H9 (cell line): ENCODE data around the gene MMRN2. TPM values are rescaled to one million over a fixed set of nuclear protein-coding genes. Genes with fewer than 3 reads are reported as not detected.

Experiments used
- DNase-seq: peaks from one replicate; pipeline ENCODE4 v3.0.0-alpha.2; 2017
- H2AFZ ChIP-seq: one replicate; pipeline ENCODE4 v1.6.1; 2013; ENCODE audit warnings: mild to moderate bottlenecking, low read length, control low read depth, moderate library complexity
- H2AK5ac ChIP-seq: 2 replicates; pipeline ENCODE4 v1.6.1; 2013; ENCODE audit warnings: low read length, control low read depth, mixed read lengths; ENCODE audit not compliant: insufficient read length
- H2BK120ac ChIP-seq: one replicate; pipeline ENCODE4 v1.6.1; 2013; ENCODE audit warnings: low read depth, mild to moderate bottlenecking, low read length, control low read depth, inconsistent platforms; ENCODE audit not compliant: poor library complexity, severe bottlenecking
- H2BK12ac ChIP-seq: 2 replicates; pipeline ENCODE4 v1.6.1; 2013; ENCODE audit warnings: low read length, control low read depth, mixed read lengths, low read depth; ENCODE audit not compliant: insufficient read length
- H2BK15ac ChIP-seq: 2 replicates; pipeline ENCODE4 v1.6.1; 2013; ENCODE audit warnings: low read depth, low read length, control low read depth
- H2BK20ac ChIP-seq: one replicate; pipeline ENCODE4 v1.6.1; 2013; ENCODE audit warnings: low read depth, mild to moderate bottlenecking, low read length, control low read depth, inconsistent platforms; ENCODE audit not compliant: poor library complexity, severe bottlenecking
- H2BK5ac ChIP-seq: 2 replicates; pipeline ENCODE4 v1.6.1; 2013; ENCODE audit warnings: low read length, control low read depth, mixed read lengths; ENCODE audit not compliant: insufficient read length
- H3K14ac ChIP-seq: 2 replicates; pipeline ENCODE4 v1.6.1; 2013; ENCODE audit warnings: low read length, control low read depth; ENCODE audit not compliant: insufficient read depth
- H3K18ac ChIP-seq: 2 replicates; pipeline ENCODE4 v1.6.1; 2013; ENCODE audit warnings: low read depth, mild to moderate bottlenecking, mixed read lengths, low read length, control low read depth; ENCODE audit not compliant: insufficient read length
- H3K23ac ChIP-seq: 2 replicates; pipeline ENCODE4 v1.6.1; 2013; ENCODE audit warnings: low read length, control low read depth, mixed read lengths, low read depth; ENCODE audit not compliant: insufficient read length
- H3K23me2 ChIP-seq: 2 replicates; pipeline ENCODE4 v1.6.1; 2013; ENCODE audit warnings: low read depth, mild to moderate bottlenecking, mixed read lengths, low read length, control low read depth; ENCODE audit not compliant: insufficient read length, poor library complexity, severe bottlenecking
- H3K27ac ChIP-seq: 2 replicates; pipeline ENCODE4 v1.5.1; 2013; ENCODE audit warnings: low read length, control low read depth, mixed read lengths, low read depth; ENCODE audit not compliant: insufficient read length
- H3K27me3 ChIP-seq: 2 replicates; pipeline ENCODE4 v1.6.1; 2013; ENCODE audit warnings: low read length, control low read depth, inconsistent platforms; ENCODE audit not compliant: insufficient read depth
- H3K4ac ChIP-seq: 2 replicates; pipeline ENCODE4 v1.6.1; 2013; ENCODE audit warnings: low read depth, mild to moderate bottlenecking, control low read depth, inconsistent platforms, low read length, moderate library complexity
- H3K4me1 ChIP-seq: 2 replicates; pipeline ENCODE4 v1.6.1; 2013; ENCODE audit warnings: low read length, control low read depth, inconsistent platforms; ENCODE audit not compliant: insufficient read depth
- H3K4me2 ChIP-seq: 2 replicates; pipeline ENCODE4 v1.6.1; 2013; ENCODE audit warnings: low read length, control low read depth, mixed read lengths; ENCODE audit not compliant: insufficient read length, insufficient read depth
- H3K56ac ChIP-seq: 2 replicates; pipeline ENCODE4 v1.6.1; 2013; ENCODE audit warnings: low read depth, mild to moderate bottlenecking, mixed read lengths, low read length, control low read depth; ENCODE audit not compliant: insufficient read length
- H3K79me1 ChIP-seq: 2 replicates; pipeline ENCODE4 v1.6.1; 2013; ENCODE audit warnings: low read depth, mild to moderate bottlenecking, moderate library complexity, low read length, control low read depth, inconsistent platforms; ENCODE audit not compliant: insufficient read depth, poor library complexity, severe bottlenecking
- H3K79me2 ChIP-seq: 2 replicates; pipeline ENCODE4 v1.6.1; 2013; ENCODE audit warnings: low read length, control low read depth, inconsistent platforms; ENCODE audit not compliant: insufficient read depth
- H3K9ac ChIP-seq: 2 replicates; pipeline ENCODE4 v1.6.1; 2013; ENCODE audit warnings: low read length, control low read depth, mixed read lengths; ENCODE audit not compliant: insufficient read length; ENCODE audit errors: extremely low read depth
- H3K9me3 ChIP-seq: one replicate; pipeline ENCODE4 v1.6.1; 2013; ENCODE audit warnings: low read depth, low read length, inconsistent platforms; ENCODE audit not compliant: control insufficient read depth
- H3T11ph ChIP-seq: one replicate; pipeline ENCODE4 v1.6.1; 2013; ENCODE audit warnings: mild to moderate bottlenecking, low read length, control low read depth, inconsistent platforms
- H4K20me1 ChIP-seq: one replicate; pipeline ENCODE4 v1.6.1; 2013; ENCODE audit not compliant: control insufficient read depth, insufficient read length, insufficient read depth
- H4K5ac ChIP-seq: 2 replicates; pipeline ENCODE4 v1.6.1; 2013; ENCODE audit warnings: low read depth, mild to moderate bottlenecking, mixed read lengths, low read length, control low read depth; ENCODE audit not compliant: insufficient read length
- H4K8ac ChIP-seq: replicated peaks from 2 replicates; pipeline ENCODE4 v1.6.1; 2013; ENCODE audit warnings: low read length, control low read depth, mixed read lengths, low read depth; ENCODE audit not compliant: insufficient read length
- H4K91ac ChIP-seq: 2 replicates; pipeline ENCODE4 v1.6.1; 2013; ENCODE audit warnings: low read depth, mild to moderate bottlenecking, moderate library complexity, mixed read lengths, low read length, control low read depth; ENCODE audit not compliant: insufficient read length
- H3K27ac Mint-ChIP-seq, 3 experiments: 2 replicates in 2 of 3; 3 replicates in 1 of 3; pipeline ENCODE4 v1.8.0; 2020 to 2021; ENCODE audit warnings: mixed read lengths in 3 of 3, mild to moderate bottlenecking in 1 of 3, moderate library complexity in 1 of 3
- H3K27me3 Mint-ChIP-seq: 2 replicates; pipeline ENCODE4 v1.8.0; 2021; ENCODE audit warnings: low read depth, mild to moderate bottlenecking, moderate library complexity, mixed read lengths
- H3K36me3 Mint-ChIP-seq, 3 experiments: 2 replicates in 2 of 3; 3 replicates in 1 of 3; pipeline ENCODE4 v1.8.0; 2020 to 2021; ENCODE audit warnings: low read depth in 3 of 3, mixed read lengths in 3 of 3; ENCODE audit not compliant: insufficient read depth in 1 of 3
- H3K4me1 Mint-ChIP-seq, 2 experiments: 2 replicates each; pipeline ENCODE4 v1.8.0; 2020; ENCODE audit warnings: mixed read lengths in 2 of 2
- H3K4me3 Mint-ChIP-seq, 2 experiments: 2 replicates in 1 of 2; 3 replicates in 1 of 2; pipeline ENCODE4 v1.8.0; 2020 to 2021; ENCODE audit warnings: mild to moderate bottlenecking in 2 of 2, mixed read lengths in 2 of 2, moderate library complexity in 1 of 2
- H3K9me3 Mint-ChIP-seq, 2 experiments: 2 replicates in 1 of 2; 3 replicates in 1 of 2; pipeline ENCODE4 v1.8.0; 2020; ENCODE audit warnings: mild to moderate bottlenecking in 2 of 2, mixed read lengths in 2 of 2, moderate library complexity in 1 of 2
- CTCF ChIP-seq: fragments of 200-600 bp; sonication (generic); conservative IDR thresholded peaks from 3 replicates; pipeline ENCODE4 v1.8.0; 2021; ENCODE audit warnings: antibody characterized with exemption, mild to moderate bottlenecking
- WGBS: extraction: QIAGEN DNeasy Blood & Tissue Kit; methylation state at CpG from one replicate; pipeline ENCODE4 v1.1.7; 2013; ENCODE audit warnings: missing lambda C conversion rate, low lambda C conversion rate, mixed read lengths; ENCODE audit not compliant: insufficient read length; ENCODE audit errors: extremely low coverage; 5-methylcytosine and 5-hydroxymethylcytosine counted together
- total RNA-seq: library from RNA; stranded (reverse); gene quantifications from 2 replicates; pipeline ENCODE4 v1.2.1, GENCODE V29; 2021

Gene MMRN2
- total RNA-seq, 1 experiment from 2014 or later = 1.0 TPM

GRCh38 chr10:86992929-86993328, 35.5 kb upstream of the MMRN2 start:
- Mint-ChIP-seq H3K27me3 (no peaks in the 10 kb centered on the region), H3K9me3 (no peaks in the 10 kb centered on the region), H3K27ac (no peak overlapping the region), H3K4me3 (no peak overlapping the region), H3K4me1 (no peaks in the 10 kb centered on the region), H3K36me3 (no peaks in the 10 kb centered on the region)
- Histone ChIP-seq H2BK5ac (no peak overlapping the region), H3K79me2 (no peaks in the 10 kb centered on the region), H2BK15ac (no peak overlapping the region), H3K4me2 (no peak overlapping the region), H3K27ac (no peak overlapping the region), H3K27me3 (no peaks in the 10 kb centered on the region), H3K14ac (no peak overlapping the region), H2BK20ac (no peak overlapping the region), H4K20me1 (no peaks in the 10 kb centered on the region), H3K9ac (no peak overlapping the region), H2BK12ac (no peak overlapping the region), H2AFZ (no peak overlapping the region), H4K8ac (no peak overlapping the region), H2AK5ac (no peak overlapping the region), H3K9me3 (no peaks in the 10 kb centered on the region), H3T11ph (no peak overlapping the region), H3K4me1 (no peaks in the 10 kb centered on the region), H3K23ac (no peak overlapping the region), H2BK120ac (no peak overlapping the region), H3K79me1 (no peaks in the 10 kb centered on the region), H3K23me2 (no peaks in the 10 kb centered on the region), H3K18ac (no peak overlapping the region), H4K5ac (no peak overlapping the region), H4K91ac (no peak overlapping the region), H3K56ac (no peak overlapping the region), H3K4ac (no peak overlapping the region)
- no CpG with 5 or more reads among the region's 2 CpGs for WGBS
- DNase-seq = no peak
- no peak for TF ChIP-seq CTCF
